H9 (cell line): ENCODE data around the gene OXSR1. TPM values are rescaled to one million over a fixed set of nuclear protein-coding genes. Genes with fewer than 3 reads are reported as not detected.

Experiments used
- DNase-seq: peaks from one replicate; pipeline ENCODE4 v3.0.0-alpha.2; 2017
- H2AFZ ChIP-seq: one replicate; pipeline ENCODE4 v1.6.1; 2013; ENCODE audit warnings: mild to moderate bottlenecking, low read length, control low read depth, moderate library complexity
- H2AK5ac ChIP-seq: 2 replicates; pipeline ENCODE4 v1.6.1; 2013; ENCODE audit warnings: low read length, control low read depth, mixed read lengths; ENCODE audit not compliant: insufficient read length
- H2BK120ac ChIP-seq: one replicate; pipeline ENCODE4 v1.6.1; 2013; ENCODE audit warnings: low read depth, mild to moderate bottlenecking, low read length, control low read depth, inconsistent platforms; ENCODE audit not compliant: poor library complexity, severe bottlenecking
- H2BK12ac ChIP-seq: 2 replicates; pipeline ENCODE4 v1.6.1; 2013; ENCODE audit warnings: low read length, control low read depth, mixed read lengths, low read depth; ENCODE audit not compliant: insufficient read length
- H2BK15ac ChIP-seq: 2 replicates; pipeline ENCODE4 v1.6.1; 2013; ENCODE audit warnings: low read depth, low read length, control low read depth
- H2BK20ac ChIP-seq: one replicate; pipeline ENCODE4 v1.6.1; 2013; ENCODE audit warnings: low read depth, mild to moderate bottlenecking, low read length, control low read depth, inconsistent platforms; ENCODE audit not compliant: poor library complexity, severe bottlenecking
- H2BK5ac ChIP-seq: 2 replicates; pipeline ENCODE4 v1.6.1; 2013; ENCODE audit warnings: low read length, control low read depth, mixed read lengths; ENCODE audit not compliant: insufficient read length
- H3K14ac ChIP-seq: 2 replicates; pipeline ENCODE4 v1.6.1; 2013; ENCODE audit warnings: low read length, control low read depth; ENCODE audit not compliant: insufficient read depth
- H3K18ac ChIP-seq: 2 replicates; pipeline ENCODE4 v1.6.1; 2013; ENCODE audit warnings: low read depth, mild to moderate bottlenecking, mixed read lengths, low read length, control low read depth; ENCODE audit not compliant: insufficient read length
- H3K23ac ChIP-seq: 2 replicates; pipeline ENCODE4 v1.6.1; 2013; ENCODE audit warnings: low read length, control low read depth, mixed read lengths, low read depth; ENCODE audit not compliant: insufficient read length
- H3K23me2 ChIP-seq: 2 replicates; pipeline ENCODE4 v1.6.1; 2013; ENCODE audit warnings: low read depth, mild to moderate bottlenecking, mixed read lengths, low read length, control low read depth; ENCODE audit not compliant: insufficient read length, poor library complexity, severe bottlenecking
- H3K27ac ChIP-seq: 2 replicates; pipeline ENCODE4 v1.5.1; 2013; ENCODE audit warnings: low read length, control low read depth, mixed read lengths, low read depth; ENCODE audit not compliant: insufficient read length
- H3K27me3 ChIP-seq: 2 replicates; pipeline ENCODE4 v1.6.1; 2013; ENCODE audit warnings: low read length, control low read depth, inconsistent platforms; ENCODE audit not compliant: insufficient read depth
- H3K4ac ChIP-seq: 2 replicates; pipeline ENCODE4 v1.6.1; 2013; ENCODE audit warnings: low read depth, mild to moderate bottlenecking, control low read depth, inconsistent platforms, low read length, moderate library complexity
- H3K4me1 ChIP-seq: 2 replicates; pipeline ENCODE4 v1.6.1; 2013; ENCODE audit warnings: low read length, control low read depth, inconsistent platforms; ENCODE audit not compliant: insufficient read depth
- H3K4me2 ChIP-seq: 2 replicates; pipeline ENCODE4 v1.6.1; 2013; ENCODE audit warnings: low read length, control low read depth, mixed read lengths; ENCODE audit not compliant: insufficient read length, insufficient read depth
- H3K56ac ChIP-seq: 2 replicates; pipeline ENCODE4 v1.6.1; 2013; ENCODE audit warnings: low read depth, mild to moderate bottlenecking, mixed read lengths, low read length, control low read depth; ENCODE audit not compliant: insufficient read length
- H3K79me1 ChIP-seq: 2 replicates; pipeline ENCODE4 v1.6.1; 2013; ENCODE audit warnings: low read depth, mild to moderate bottlenecking, moderate library complexity, low read length, control low read depth, inconsistent platforms; ENCODE audit not compliant: insufficient read depth, poor library complexity, severe bottlenecking
- H3K79me2 ChIP-seq: 2 replicates; pipeline ENCODE4 v1.6.1; 2013; ENCODE audit warnings: low read length, control low read depth, inconsistent platforms; ENCODE audit not compliant: insufficient read depth
- H3K9ac ChIP-seq: 2 replicates; pipeline ENCODE4 v1.6.1; 2013; ENCODE audit warnings: low read length, control low read depth, mixed read lengths; ENCODE audit not compliant: insufficient read length; ENCODE audit errors: extremely low read depth
- H3K9me3 ChIP-seq: one replicate; pipeline ENCODE4 v1.6.1; 2013; ENCODE audit warnings: low read depth, low read length, inconsistent platforms; ENCODE audit not compliant: control insufficient read depth
- H3T11ph ChIP-seq: one replicate; pipeline ENCODE4 v1.6.1; 2013; ENCODE audit warnings: mild to moderate bottlenecking, low read length, control low read depth, inconsistent platforms
- H4K20me1 ChIP-seq: one replicate; pipeline ENCODE4 v1.6.1; 2013; ENCODE audit not compliant: control insufficient read depth, insufficient read length, insufficient read depth
- H4K5ac ChIP-seq: 2 replicates; pipeline ENCODE4 v1.6.1; 2013; ENCODE audit warnings: low read depth, mild to moderate bottlenecking, mixed read lengths, low read length, control low read depth; ENCODE audit not compliant: insufficient read length
- H4K8ac ChIP-seq: replicated peaks from 2 replicates; pipeline ENCODE4 v1.6.1; 2013; ENCODE audit warnings: low read length, control low read depth, mixed read lengths, low read depth; ENCODE audit not compliant: insufficient read length
- H4K91ac ChIP-seq: 2 replicates; pipeline ENCODE4 v1.6.1; 2013; ENCODE audit warnings: low read depth, mild to moderate bottlenecking, moderate library complexity, mixed read lengths, low read length, control low read depth; ENCODE audit not compliant: insufficient read length
- H3K27ac Mint-ChIP-seq, 3 experiments: 2 replicates in 2 of 3; 3 replicates in 1 of 3; pipeline ENCODE4 v1.8.0; 2020 to 2021; ENCODE audit warnings: mixed read lengths in 3 of 3, mild to moderate bottlenecking in 1 of 3, moderate library complexity in 1 of 3
- H3K27me3 Mint-ChIP-seq: 2 replicates; pipeline ENCODE4 v1.8.0; 2021; ENCODE audit warnings: low read depth, mild to moderate bottlenecking, moderate library complexity, mixed read lengths
- H3K36me3 Mint-ChIP-seq, 3 experiments: 2 replicates in 2 of 3; 3 replicates in 1 of 3; pipeline ENCODE4 v1.8.0; 2020 to 2021; ENCODE audit warnings: low read depth in 3 of 3, mixed read lengths in 3 of 3; ENCODE audit not compliant: insufficient read depth in 1 of 3
- H3K4me1 Mint-ChIP-seq, 2 experiments: 2 replicates each; pipeline ENCODE4 v1.8.0; 2020; ENCODE audit warnings: mixed read lengths in 2 of 2
- H3K4me3 Mint-ChIP-seq, 2 experiments: 2 replicates in 1 of 2; 3 replicates in 1 of 2; pipeline ENCODE4 v1.8.0; 2020 to 2021; ENCODE audit warnings: mild to moderate bottlenecking in 2 of 2, mixed read lengths in 2 of 2, moderate library complexity in 1 of 2
- H3K9me3 Mint-ChIP-seq, 2 experiments: 2 replicates in 1 of 2; 3 replicates in 1 of 2; pipeline ENCODE4 v1.8.0; 2020; ENCODE audit warnings: mild to moderate bottlenecking in 2 of 2, mixed read lengths in 2 of 2, moderate library complexity in 1 of 2
- WGBS: extraction: QIAGEN DNeasy Blood & Tissue Kit; methylation state at CpG from one replicate; pipeline ENCODE4 v1.1.7; 2013; ENCODE audit warnings: missing lambda C conversion rate, low lambda C conversion rate, mixed read lengths; ENCODE audit not compliant: insufficient read length; ENCODE audit errors: extremely low coverage; 5-methylcytosine and 5-hydroxymethylcytosine counted together
- total RNA-seq: library from RNA; stranded (reverse); gene quantifications from 2 replicates; pipeline ENCODE4 v1.2.1, GENCODE V29; 2021
- TF ChIP-seq, protein P1 (sequence below): fragments of 200-600 bp; sonication (generic); conservative IDR thresholded peaks from 3 replicates; pipeline ENCODE4 v1.8.0; 2021; ENCODE audit warnings: antibody characterized with exemption, mild to moderate bottlenecking

OXSR1 gene
- total RNA-seq, 1 experiment from 2014 or later, result 54.1 TPM

DNA sequence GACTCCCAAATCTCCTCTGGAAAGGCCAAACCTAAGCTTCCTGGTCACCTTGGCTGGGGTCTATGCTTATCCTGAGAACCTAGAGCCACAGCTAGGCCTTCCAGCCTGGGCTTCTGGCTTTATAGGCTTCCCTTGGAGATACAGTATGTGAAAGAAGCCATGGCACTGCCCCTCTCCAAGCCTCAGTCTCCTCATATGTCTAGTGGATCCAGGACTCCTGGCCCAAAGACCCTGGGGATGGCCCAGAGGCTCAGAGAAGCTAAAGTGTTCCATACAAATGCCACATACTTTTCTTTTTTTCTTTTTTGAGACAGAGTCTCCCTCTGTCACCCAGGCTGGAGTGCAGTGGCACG is 37.1 kb upstream of the OXSR1 start:
- Mint-ChIP-seq H3K27ac (no peak overlapping the region), H3K4me1 (peaks cover 4% of the 10 kb centered on the region in 2 experiments; a peak in 3 of 4 replicates), H3K4me3 (no peak overlapping the region), H3K36me3 (peaks cover 46 to 80% (median 59%) of the 10 kb centered on the region in 3 experiments), H3K27me3 (no peaks in the 10 kb centered on the region), H3K9me3 (no peaks in the 10 kb centered on the region)
- no peak overlapping the region for H2BK15ac ChIP-seq
- no peak overlapping the region for H4K8ac ChIP-seq
- H2BK20ac ChIP-seq, result no peak overlapping the region
- no peak overlapping the region for H3K14ac ChIP-seq
- no peak overlapping the region for H3K56ac ChIP-seq
- H4K91ac ChIP-seq, result no peak overlapping the region
- H3K4ac ChIP-seq, result no peak overlapping the region
- WGBS, result no CpG with 5 or more reads among the region's 1 CpG
- TF ChIP-seq, protein P1, sequence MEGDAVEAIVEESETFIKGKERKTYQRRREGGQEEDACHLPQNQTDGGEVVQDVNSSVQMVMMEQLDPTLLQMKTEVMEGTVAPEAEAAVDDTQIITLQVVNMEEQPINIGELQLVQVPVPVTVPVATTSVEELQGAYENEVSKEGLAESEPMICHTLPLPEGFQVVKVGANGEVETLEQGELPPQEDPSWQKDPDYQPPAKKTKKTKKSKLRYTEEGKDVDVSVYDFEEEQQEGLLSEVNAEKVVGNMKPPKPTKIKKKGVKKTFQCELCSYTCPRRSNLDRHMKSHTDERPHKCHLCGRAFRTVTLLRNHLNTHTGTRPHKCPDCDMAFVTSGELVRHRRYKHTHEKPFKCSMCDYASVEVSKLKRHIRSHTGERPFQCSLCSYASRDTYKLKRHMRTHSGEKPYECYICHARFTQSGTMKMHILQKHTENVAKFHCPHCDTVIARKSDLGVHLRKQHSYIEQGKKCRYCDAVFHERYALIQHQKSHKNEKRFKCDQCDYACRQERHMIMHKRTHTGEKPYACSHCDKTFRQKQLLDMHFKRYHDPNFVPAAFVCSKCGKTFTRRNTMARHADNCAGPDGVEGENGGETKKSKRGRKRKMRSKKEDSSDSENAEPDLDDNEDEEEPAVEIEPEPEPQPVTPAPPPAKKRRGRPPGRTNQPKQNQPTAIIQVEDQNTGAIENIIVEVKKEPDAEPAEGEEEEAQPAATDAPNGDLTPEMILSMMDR, result no peak
- H3K23me2 ChIP-seq, result no peaks in the 10 kb centered on the region
- H2BK12ac ChIP-seq, result no peak overlapping the region
- no peak overlapping the region for H3K18ac ChIP-seq
- H3K27me3 ChIP-seq, result no peaks in the 10 kb centered on the region
- no peaks in the 10 kb centered on the region for H4K20me1 ChIP-seq
- no peaks in the 10 kb centered on the region for H3K79me2 ChIP-seq
- H3T11ph ChIP-seq, result no peak overlapping the region
- H3K79me1 ChIP-seq, result no peaks in the 10 kb centered on the region
- no peak overlapping the region for H2BK5ac ChIP-seq
- H2AK5ac ChIP-seq, result no peak overlapping the region
- no peak overlapping the region for H3K4me2 ChIP-seq
- H2AFZ ChIP-seq, result no peak overlapping the region
- no peak overlapping the region for H3K23ac ChIP-seq
- no peak for DNase-seq
- H3K4me1 ChIP-seq, result no peaks in the 10 kb centered on the region
- no peak overlapping the region for H3K9ac ChIP-seq
- no peak overlapping the region for H3K27ac ChIP-seq
- no peak overlapping the region for H4K5ac ChIP-seq
- H3K9me3 ChIP-seq, result no peaks in the 10 kb centered on the region
- H2BK120ac ChIP-seq, result no peak overlapping the region
